Suprapubic skin (tissue), 4 donors: Measurements from ENCODE around the gene TSHZ2. TPM values are rescaled to one million over a fixed set of nuclear protein-coding genes. Genes with fewer than 3 reads are reported as not detected.

Source experiments
- DNase-seq, 2 donors: peaks; one replicate each; pipeline ENCODE4 v3.0.0-alpha.2; 2019; ENCODE audit warnings: low spot score in 2 of 2
- H3K27ac ChIP-seq: fragments of 200-600 bp; sonication (generic); one replicate; pipeline ENCODE4 v1.5.1; 2019
- H3K27me3 ChIP-seq: fragments of 200-600 bp; sonication (generic); one replicate; pipeline ENCODE4 v1.5.1; 2019
- H3K36me3 ChIP-seq: fragments of 200-600 bp; sonication (generic); one replicate; pipeline ENCODE4 v1.5.1; 2019
- H3K4me1 ChIP-seq: fragments of 200-600 bp; sonication (generic); one replicate; pipeline ENCODE4 v1.5.1; 2019
- H3K4me3 ChIP-seq: fragments of 200-600 bp; sonication (generic); one replicate; pipeline ENCODE4 v1.5.1; 2019; ENCODE audit warnings: mild to moderate bottlenecking
- H3K9me3 ChIP-seq: fragments of 200-600 bp; sonication (generic); one replicate; pipeline ENCODE4 v1.5.1; 2019
- EP300 ChIP-seq: sonication (generic); formaldehyde crosslinking; IDR thresholded peaks from one replicate; pipeline ENCODE4 v1.6.1; 2017; ENCODE audit warnings: antibody characterized with exemption
- POLR2A ChIP-seq, 2 donors: fragments of 450-650 bp; IDR thresholded peaks; one replicate each; pipeline ENCODE4 v1.6.1; 2017; ENCODE audit warnings: antibody characterized with exemption in 2 of 2, mild to moderate bottlenecking in 2 of 2, moderate library complexity in 2 of 2
- POLR2AphosphoS5 ChIP-seq, 3 donors: sonication (generic); formaldehyde crosslinking; IDR thresholded peaks; one replicate each; pipeline ENCODE4 v1.6.1; 2017; ENCODE audit warnings: antibody characterized with exemption in 3 of 3
- WGBS: methylation state at CpG from one replicate; pipeline ENCODE4 v1.1.5; 2018; 5-methylcytosine and 5-hydroxymethylcytosine counted together
- total RNA-seq, 4 donors: library from RNA; depleted of rRNA; stranded (reverse); fragments of >200 nt; gene quantifications; one replicate each; pipeline ENCODE4 v1.1.0, GENCODE V29; 2016
- TF ChIP-seq, protein P1 (sequence below), 2 donors: fragments of 200-600 bp in 1 of 2; fragments of 450-650 bp in 1 of 2; sonication (generic) in 1 of 2; IDR thresholded peaks; one replicate each; pipeline ENCODE4 v1.5.1; 2016 to 2019; ENCODE audit warnings: antibody characterized with exemption in 2 of 2, mild to moderate bottlenecking in 1 of 2, moderate library complexity in 1 of 2

TSHZ2 gene
- total RNA-seq, 4 donors from 2014 or later, result 10.2 to 24.7 (median 19.2) TPM

DNA sequence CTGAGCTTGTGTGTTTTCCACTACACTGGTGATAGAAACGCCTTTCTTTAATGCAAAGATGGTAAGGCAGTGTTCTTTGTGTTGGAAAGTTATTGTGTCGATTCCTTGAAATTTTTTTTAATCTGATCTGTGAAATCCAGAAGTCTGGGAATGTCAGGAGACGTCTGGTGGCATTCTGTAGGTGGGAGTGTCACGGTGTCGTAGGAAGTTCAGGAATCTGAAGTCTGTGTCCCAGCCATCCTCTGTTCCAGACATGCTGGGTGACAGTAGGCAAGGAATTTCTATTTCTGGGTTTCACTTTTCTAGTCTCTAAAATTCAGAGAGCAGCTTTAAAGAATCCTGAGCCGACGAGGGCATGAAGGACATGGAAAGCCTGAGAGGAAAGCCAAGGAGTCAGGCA, 397.7 kb downstream of the TSHZ2 start:
- no peaks in the 10 kb centered on the region for H3K9me3 ChIP-seq
- no peak for DNase-seq
- no peaks in the 10 kb centered on the region for H3K36me3 ChIP-seq
- WGBS, result 82% methylated on average over 7 of the region's 7 CpGs
- H3K27me3 ChIP-seq, result no peaks in the 10 kb centered on the region
- TF ChIP-seq, protein P1, sequence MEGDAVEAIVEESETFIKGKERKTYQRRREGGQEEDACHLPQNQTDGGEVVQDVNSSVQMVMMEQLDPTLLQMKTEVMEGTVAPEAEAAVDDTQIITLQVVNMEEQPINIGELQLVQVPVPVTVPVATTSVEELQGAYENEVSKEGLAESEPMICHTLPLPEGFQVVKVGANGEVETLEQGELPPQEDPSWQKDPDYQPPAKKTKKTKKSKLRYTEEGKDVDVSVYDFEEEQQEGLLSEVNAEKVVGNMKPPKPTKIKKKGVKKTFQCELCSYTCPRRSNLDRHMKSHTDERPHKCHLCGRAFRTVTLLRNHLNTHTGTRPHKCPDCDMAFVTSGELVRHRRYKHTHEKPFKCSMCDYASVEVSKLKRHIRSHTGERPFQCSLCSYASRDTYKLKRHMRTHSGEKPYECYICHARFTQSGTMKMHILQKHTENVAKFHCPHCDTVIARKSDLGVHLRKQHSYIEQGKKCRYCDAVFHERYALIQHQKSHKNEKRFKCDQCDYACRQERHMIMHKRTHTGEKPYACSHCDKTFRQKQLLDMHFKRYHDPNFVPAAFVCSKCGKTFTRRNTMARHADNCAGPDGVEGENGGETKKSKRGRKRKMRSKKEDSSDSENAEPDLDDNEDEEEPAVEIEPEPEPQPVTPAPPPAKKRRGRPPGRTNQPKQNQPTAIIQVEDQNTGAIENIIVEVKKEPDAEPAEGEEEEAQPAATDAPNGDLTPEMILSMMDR (IDR thresholded peaks at IDR 0.05), result no peak
- TF ChIP-seq POLR2AphosphoS5 (IDR thresholded peaks at IDR 0.05), result no peak
- TF ChIP-seq EP300, result no peak
- no peak for TF ChIP-seq POLR2A (IDR thresholded peaks at IDR 0.05)
- H3K4me1 ChIP-seq, result peaks cover 7% of the 10 kb centered on the region
- H3K4me3 ChIP-seq, result no peak overlapping the region
- H3K27ac ChIP-seq, result no peak overlapping the region

DNA sequence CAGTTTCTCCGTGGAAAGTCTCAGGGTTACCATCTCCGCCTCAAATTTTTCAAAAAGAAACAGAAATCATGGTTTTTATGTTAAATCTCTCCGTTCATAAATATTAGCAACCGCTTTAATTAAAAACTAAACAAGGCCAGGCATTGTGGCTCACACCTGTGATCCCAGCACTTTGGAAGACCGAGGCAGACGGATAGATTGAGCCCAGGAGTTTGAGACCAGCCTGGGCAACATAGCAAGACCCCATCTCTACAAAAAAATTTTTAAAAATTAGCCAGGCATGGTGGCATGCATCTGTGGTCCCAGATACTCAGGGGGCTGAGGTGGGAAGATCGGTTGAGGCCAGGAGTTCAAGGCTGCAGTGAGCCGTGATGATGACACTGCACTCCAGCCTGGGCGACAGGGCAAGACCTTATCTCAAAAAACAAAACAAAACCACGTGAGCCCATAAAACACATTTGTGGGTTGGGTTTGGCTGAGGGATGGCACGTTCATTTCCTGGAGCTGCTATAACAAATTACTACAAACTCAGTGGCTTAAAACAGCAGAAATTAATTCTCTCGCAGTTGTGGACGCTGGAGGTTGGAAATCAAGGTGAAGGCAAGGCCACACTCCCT, 398.3 kb downstream of the TSHZ2 start:
- 83% methylated on average over 13 of the region's 13 CpGs for WGBS
- H3K4me3 ChIP-seq, result no peak overlapping the region
- no peaks in the 10 kb centered on the region for H3K27me3 ChIP-seq
- TF ChIP-seq POLR2A (IDR thresholded peaks at IDR 0.05), result no peak
- DNase-seq, result no peak
- H3K27ac ChIP-seq, result no peak overlapping the region
- peaks cover 5% of the 10 kb centered on the region for H3K4me1 ChIP-seq
- H3K36me3 ChIP-seq, result no peaks in the 10 kb centered on the region
- no peaks in the 10 kb centered on the region for H3K9me3 ChIP-seq

DNA sequence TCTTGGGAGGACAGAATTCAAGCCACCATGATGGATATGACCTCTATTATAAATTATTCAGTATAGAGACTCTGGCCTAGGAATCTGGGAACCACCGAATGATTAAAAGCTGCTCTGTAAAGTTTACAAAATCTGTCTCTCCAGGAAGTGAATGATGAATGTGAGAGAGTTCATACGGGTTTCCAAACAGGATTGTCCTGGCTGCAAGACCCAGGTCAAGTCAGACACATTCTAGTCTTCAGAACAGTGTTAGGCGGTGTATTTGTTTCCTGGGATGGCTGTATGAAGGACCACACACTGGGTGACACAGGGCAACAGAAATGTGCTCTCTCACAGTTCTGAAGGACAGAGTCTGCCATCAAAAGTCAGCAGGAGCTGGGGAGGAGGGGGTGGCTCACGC, 399.1 kb downstream of the TSHZ2 start:
- H3K27me3 ChIP-seq, result no peaks in the 10 kb centered on the region
- H3K4me3 ChIP-seq, result no peak overlapping the region
- TF ChIP-seq POLR2AphosphoS5 (IDR thresholded peaks at IDR 0.05) (no peak), POLR2A (IDR thresholded peaks at IDR 0.05) (no peak), EP300 (no peak)
- TF ChIP-seq, protein P1 (IDR thresholded peaks at IDR 0.05), result no peak
- DNase-seq, result no peak
- no peaks in the 10 kb centered on the region for H3K9me3 ChIP-seq
- WGBS, result 96% methylated on average over 4 of the region's 4 CpGs
- H3K27ac ChIP-seq, result no peak overlapping the region
- H3K36me3 ChIP-seq, result no peaks in the 10 kb centered on the region
- H3K4me1 ChIP-seq, result no peaks in the 10 kb centered on the region

DNA sequence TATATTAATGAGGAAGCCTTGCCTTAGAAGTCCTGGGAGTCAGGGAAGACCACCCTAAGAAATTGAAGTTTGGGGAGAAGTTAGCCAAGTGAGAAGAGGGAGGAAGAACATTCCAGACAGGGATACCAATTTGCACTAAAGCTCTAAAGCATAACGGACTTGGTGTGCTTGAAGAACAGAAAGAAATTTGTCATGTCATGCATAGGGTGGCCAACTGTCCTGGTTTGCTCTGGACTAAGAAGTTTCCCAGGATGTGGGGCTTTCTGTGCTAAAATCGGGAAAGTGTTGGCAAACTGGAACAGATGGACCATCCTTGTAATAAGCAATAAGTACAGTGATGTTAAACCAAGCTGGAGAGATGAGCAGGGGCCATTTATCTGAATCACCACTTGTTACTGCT, 403.9 kb downstream of the TSHZ2 start:
- Histone ChIP-seq H3K4me3 (no peak overlapping the region), H3K4me1 (peaks cover 13% of the 10 kb centered on the region), H3K27me3 (no peaks in the 10 kb centered on the region), H3K27ac (no peak overlapping the region), H3K36me3 (no peaks in the 10 kb centered on the region), H3K9me3 (no peaks in the 10 kb centered on the region)
- WGBS, result 97% methylated on average over 2 of the region's 2 CpGs
- TF ChIP-seq, protein P1 (IDR thresholded peaks at IDR 0.05), result no peak
- TF ChIP-seq EP300, result no peak
- TF ChIP-seq POLR2AphosphoS5 (IDR thresholded peaks at IDR 0.05), result no peak
- no peak for TF ChIP-seq POLR2A (IDR thresholded peaks at IDR 0.05)
- DNase-seq, result no peak

DNA sequence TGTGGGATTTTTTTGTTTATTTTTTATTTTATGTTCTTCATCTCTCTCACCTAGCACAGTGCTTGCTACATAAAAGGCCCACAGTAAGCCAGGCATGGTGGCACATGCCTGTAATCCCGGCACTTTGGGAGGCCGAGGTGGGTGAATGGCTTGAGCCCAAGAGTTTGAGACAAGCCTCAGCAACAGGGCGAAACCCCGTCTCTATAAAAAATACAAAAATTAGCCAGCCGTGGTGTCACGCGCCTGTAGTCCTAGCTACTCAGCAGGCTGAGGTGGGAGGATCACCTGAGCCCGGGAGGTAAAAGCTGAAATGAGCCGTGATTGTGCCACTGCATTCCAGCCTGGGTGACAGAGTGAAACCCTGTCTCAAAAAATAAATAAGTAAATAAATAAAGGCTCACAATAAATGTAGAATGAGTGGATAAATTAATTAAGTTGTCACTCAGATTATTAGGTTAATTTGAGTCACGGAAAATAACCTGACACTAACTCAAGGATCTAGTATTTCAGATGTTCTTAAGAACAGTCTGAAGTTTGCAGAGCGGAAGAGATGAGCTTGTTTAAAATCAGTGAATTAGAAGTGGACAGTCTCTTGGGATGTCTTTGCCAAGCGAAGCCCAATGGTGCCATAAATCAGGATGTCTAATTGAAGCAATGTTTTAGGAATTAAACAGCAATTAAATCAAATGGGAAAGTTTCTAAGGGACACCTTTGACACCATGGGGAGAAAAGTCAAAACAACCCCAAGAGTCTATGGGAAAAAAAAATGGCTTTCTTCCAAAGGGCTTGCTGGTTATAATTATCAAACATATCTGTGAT, 407.1 kb downstream of the TSHZ2 start:
- WGBS, result 56% methylated on average over 12 of the region's 12 CpGs
- H3K9me3 ChIP-seq, result no peaks in the 10 kb centered on the region
- H3K27me3 ChIP-seq, result no peaks in the 10 kb centered on the region
- peaks cover 13% of the 10 kb centered on the region for H3K4me1 ChIP-seq
- H3K36me3 ChIP-seq, result no peaks in the 10 kb centered on the region
- DNase-seq, result no peak
- TF ChIP-seq EP300 (no peak), POLR2A (IDR thresholded peaks at IDR 0.05) (no peak), POLR2AphosphoS5 (IDR thresholded peaks at IDR 0.05) (no peak)
- TF ChIP-seq, protein P1 (IDR thresholded peaks at IDR 0.05), result no peak
- no peak overlapping the region for H3K4me3 ChIP-seq
- H3K27ac ChIP-seq, result no peak overlapping the region
